WTC11 (cell line): ENCODE measurements around the gene ITPKA. TPM values are rescaled to one million over a fixed set of nuclear protein-coding genes. Genes with fewer than 3 reads are reported as not detected.

Experiments
- ATAC-seq: fragments of 200-7000 bp; cut with Tn5 transposase; 2 replicates; pipeline ENCODE4 v1.10.0; 2021; ENCODE audit warnings: mild to moderate bottlenecking, moderate library complexity
- CTCF ChIA-PET: fragments of 300-600 bp; sonication (Branson Sonifier 250); formaldehyde crosslinking; loops from one replicate; lab custom pipeline; 2021; ENCODE audit warnings: antibody characterized with exemption; lab: Charles Lee
- POLR2A ChIA-PET: fragments of 350-600 bp; sonication (Branson Sonifier 250); formaldehyde crosslinking; loops from one replicate; lab custom pipeline; 2021; ENCODE audit warnings: antibody characterized with exemption; lab: Charles Lee
- DNase-seq: peaks from one replicate; pipeline ENCODE4 v3.0.0; 2021; ENCODE audit warnings: low spot score
- H3K27ac Mint-ChIP-seq: 2 replicates; pipeline ENCODE4 v1.8.0; 2021; ENCODE audit warnings: mixed read lengths
- H3K27me3 Mint-ChIP-seq: 2 replicates; pipeline ENCODE4 v1.8.0; 2021; ENCODE audit warnings: low read depth, mild to moderate bottlenecking, moderate library complexity, mixed read lengths
- H3K36me3 Mint-ChIP-seq: 2 replicates; pipeline ENCODE4 v1.8.0; 2021; ENCODE audit warnings: mixed read lengths
- H3K4me1 Mint-ChIP-seq: 2 replicates; pipeline ENCODE4 v1.8.0; 2022; ENCODE audit warnings: mixed read lengths
- H3K4me3 Mint-ChIP-seq: 2 replicates; pipeline ENCODE4 v1.8.0; 2021; ENCODE audit warnings: mild to moderate bottlenecking, moderate library complexity, mixed read lengths
- H3K9me3 Mint-ChIP-seq: 2 replicates; pipeline ENCODE4 v1.8.0; 2021; ENCODE audit warnings: mixed read lengths
- ARID4B ChIP-seq: sonication (generic); formaldehyde crosslinking; IDR thresholded peaks from 2 replicates; pipeline ENCODE4 v1.8.0; 2023; ENCODE audit warnings: missing genetic modification reagents, mild to moderate bottlenecking, borderline replicate concordance
- ATF2 ChIP-seq: sonication (generic); formaldehyde crosslinking; IDR thresholded peaks from 2 replicates; pipeline ENCODE4 v1.8.1; 2022; ENCODE audit warnings: low read depth, missing genetic modification reagents, borderline replicate concordance
- EMX1 ChIP-seq: fragments of 250-450 bp; sonication (Bioruptor Pico); IDR thresholded peaks from 2 replicates; pipeline ENCODE4 v1.8.0; 2021; ENCODE audit warnings: mild to moderate bottlenecking
- ESRRA ChIP-seq: sonication (generic); formaldehyde crosslinking; IDR thresholded peaks from 2 replicates; pipeline ENCODE4 v1.8.1; 2022; ENCODE audit warnings: mild to moderate bottlenecking, missing genetic modification reagents, borderline replicate concordance
- ETV6 ChIP-seq: sonication (generic); formaldehyde crosslinking; IDR thresholded peaks from 2 replicates; pipeline ENCODE4 v1.8.1; 2022; ENCODE audit warnings: mild to moderate bottlenecking, missing genetic modification reagents
- FOXK1 ChIP-seq: sonication (generic); formaldehyde crosslinking; IDR thresholded peaks from 2 replicates; pipeline ENCODE4 v1.8.0; 2022; ENCODE audit warnings: mild to moderate bottlenecking, moderate library complexity, missing genetic modification reagents
- FOXP4 ChIP-seq: sonication (generic); formaldehyde crosslinking; IDR thresholded peaks from 2 replicates; pipeline ENCODE4 v1.8.0; 2022; ENCODE audit warnings: mild to moderate bottlenecking, missing genetic modification reagents
- HMGXB4 ChIP-seq: sonication (generic); formaldehyde crosslinking; IDR thresholded peaks from 2 replicates; pipeline ENCODE4 v1.8.1; 2023; ENCODE audit warnings: mild to moderate bottlenecking, moderate library complexity, missing genetic modification reagents
- MYBL2 ChIP-seq: sonication (generic); formaldehyde crosslinking; IDR thresholded peaks from 2 replicates; pipeline ENCODE4 v1.8.1; 2023; ENCODE audit warnings: mild to moderate bottlenecking, moderate library complexity, missing genetic modification reagents
- NR2C2 ChIP-seq: sonication (generic); formaldehyde crosslinking; IDR thresholded peaks from 2 replicates; pipeline ENCODE4 v1.8.0; 2022; ENCODE audit warnings: mild to moderate bottlenecking, missing genetic modification reagents
- NR3C1 ChIP-seq: sonication (generic); formaldehyde crosslinking; conservative IDR thresholded peaks from 2 replicates; pipeline ENCODE4 v1.8.1; 2023; ENCODE audit warnings: low read depth, mild to moderate bottlenecking, missing genetic modification reagents
- STAT6 ChIP-seq: sonication (generic); formaldehyde crosslinking; conservative IDR thresholded peaks from 2 replicates; pipeline ENCODE4 v1.8.1; 2023; ENCODE audit warnings: mild to moderate bottlenecking, low read depth, missing genetic modification reagents, moderate library complexity
- ZMAT4 ChIP-seq: fragments of 250-450 bp; sonication (Bioruptor Pico); IDR thresholded peaks from 2 replicates; pipeline ENCODE4 v1.9.0; 2021; ENCODE audit warnings: mild to moderate bottlenecking
- ZNF232 ChIP-seq: sonication (generic); formaldehyde crosslinking; IDR thresholded peaks from 2 replicates; pipeline ENCODE4 v1.8.0; 2022; ENCODE audit warnings: mild to moderate bottlenecking, missing genetic modification reagents
- ZNF671 ChIP-seq: fragments of 250-450 bp; sonication (Bioruptor Pico); IDR thresholded peaks from 2 replicates; pipeline ENCODE4 v1.8.0; 2021; ENCODE audit warnings: mild to moderate bottlenecking
- total RNA-seq: library from RNA; stranded (reverse); gene quantifications from 3 replicates; pipeline ENCODE4 v1.2.3, GENCODE V29; 2021
- TF ChIP-seq, protein P1 (sequence below): sonication (generic); formaldehyde crosslinking; IDR thresholded peaks from 2 replicates; pipeline ENCODE4 v1.8.1; 2022; ENCODE audit warnings: mild to moderate bottlenecking, missing genetic modification reagents, moderate library complexity, borderline replicate concordance
- TF ChIP-seq, protein P2 (sequence below): fragments of 200-600 bp; IDR thresholded peaks from 2 replicates; pipeline ENCODE4 v1.8.0; 2022; ENCODE audit warnings: antibody characterized with exemption

Gene ITPKA
- total RNA-seq, 1 experiment from 2014 or later = 1.2 TPM

GRCh38 chr15:41544650-41545015 is 51.0 kb downstream of the ITPKA start (continued):
- no peak for TF ChIP-seq FOXP4 (CRISPR knock-in tag)
- TF ChIP-seq EMX1 (CRISPR knock-in tag) = no peak

- peaks cover 3% of the 10 kb centered on the region; the same call in 1 of the 2 replicates for H3K27me3 Mint-ChIP-seq
- ChIA-PET CTCF (interaction anchor here (0.5 to 3.9 kb wide), 4 partner anchors 12 to 1014 kb away, joined by 3 to 24 read pairs (median 4); no protein-coding TSS in a partner anchor), POLR2A (no interaction called here)
- DNase-seq (no peak), ATAC-seq (no peak)
- H3K4me1 Mint-ChIP-seq = peaks cover 5% of the 10 kb centered on the region
- H3K27ac Mint-ChIP-seq = no peak overlapping the region
- no peaks in the 10 kb centered on the region for H3K9me3 Mint-ChIP-seq
- no peaks in the 10 kb centered on the region for H3K36me3 Mint-ChIP-seq
- peak overlapping the region; percentile 98 for H3K4me3 Mint-ChIP-seq
- no peak for TF ChIP-seq ESRRA (CRISPR knock-in tag)
- TF ChIP-seq STAT6 = no peak
- no peak for TF ChIP-seq FOXK1 (CRISPR knock-in tag)
- no peak for TF ChIP-seq NR2C2 (CRISPR knock-in tag)
- no peak for TF ChIP-seq NR3C1 (CRISPR knock-in tag)
- TF ChIP-seq HMGXB4 (CRISPR knock-in tag) = no peak
- TF ChIP-seq, protein P1, sequence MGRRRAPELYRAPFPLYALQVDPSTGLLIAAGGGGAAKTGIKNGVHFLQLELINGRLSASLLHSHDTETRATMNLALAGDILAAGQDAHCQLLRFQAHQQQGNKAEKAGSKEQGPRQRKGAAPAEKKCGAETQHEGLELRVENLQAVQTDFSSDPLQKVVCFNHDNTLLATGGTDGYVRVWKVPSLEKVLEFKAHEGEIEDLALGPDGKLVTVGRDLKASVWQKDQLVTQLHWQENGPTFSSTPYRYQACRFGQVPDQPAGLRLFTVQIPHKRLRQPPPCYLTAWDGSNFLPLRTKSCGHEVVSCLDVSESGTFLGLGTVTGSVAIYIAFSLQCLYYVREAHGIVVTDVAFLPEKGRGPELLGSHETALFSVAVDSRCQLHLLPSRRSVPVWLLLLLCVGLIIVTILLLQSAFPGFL = no peak
- no peak for TF ChIP-seq ATF2 (CRISPR knock-in tag)
- TF ChIP-seq EMX1 (CRISPR knock-in tag) = no peak
- TF ChIP-seq, protein P2, sequence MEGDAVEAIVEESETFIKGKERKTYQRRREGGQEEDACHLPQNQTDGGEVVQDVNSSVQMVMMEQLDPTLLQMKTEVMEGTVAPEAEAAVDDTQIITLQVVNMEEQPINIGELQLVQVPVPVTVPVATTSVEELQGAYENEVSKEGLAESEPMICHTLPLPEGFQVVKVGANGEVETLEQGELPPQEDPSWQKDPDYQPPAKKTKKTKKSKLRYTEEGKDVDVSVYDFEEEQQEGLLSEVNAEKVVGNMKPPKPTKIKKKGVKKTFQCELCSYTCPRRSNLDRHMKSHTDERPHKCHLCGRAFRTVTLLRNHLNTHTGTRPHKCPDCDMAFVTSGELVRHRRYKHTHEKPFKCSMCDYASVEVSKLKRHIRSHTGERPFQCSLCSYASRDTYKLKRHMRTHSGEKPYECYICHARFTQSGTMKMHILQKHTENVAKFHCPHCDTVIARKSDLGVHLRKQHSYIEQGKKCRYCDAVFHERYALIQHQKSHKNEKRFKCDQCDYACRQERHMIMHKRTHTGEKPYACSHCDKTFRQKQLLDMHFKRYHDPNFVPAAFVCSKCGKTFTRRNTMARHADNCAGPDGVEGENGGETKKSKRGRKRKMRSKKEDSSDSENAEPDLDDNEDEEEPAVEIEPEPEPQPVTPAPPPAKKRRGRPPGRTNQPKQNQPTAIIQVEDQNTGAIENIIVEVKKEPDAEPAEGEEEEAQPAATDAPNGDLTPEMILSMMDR = no peak
- no peak for TF ChIP-seq ZNF232
- TF ChIP-seq ARID4B (CRISPR knock-in tag) = no peak
- no peak for TF ChIP-seq MYBL2
- TF ChIP-seq ZMAT4 (CRISPR knock-in tag) = no peak
- no peak for TF ChIP-seq ZNF671 (CRISPR knock-in tag)
- no peak for TF ChIP-seq ETV6 (CRISPR knock-in tag)
These were observed 51.5 kb downstream of the ITPKA start for GRCh38 chr15:41545218-41545617.
